ENCODE data around the gene ITGAL.

The ITGAL gene

DNA sequence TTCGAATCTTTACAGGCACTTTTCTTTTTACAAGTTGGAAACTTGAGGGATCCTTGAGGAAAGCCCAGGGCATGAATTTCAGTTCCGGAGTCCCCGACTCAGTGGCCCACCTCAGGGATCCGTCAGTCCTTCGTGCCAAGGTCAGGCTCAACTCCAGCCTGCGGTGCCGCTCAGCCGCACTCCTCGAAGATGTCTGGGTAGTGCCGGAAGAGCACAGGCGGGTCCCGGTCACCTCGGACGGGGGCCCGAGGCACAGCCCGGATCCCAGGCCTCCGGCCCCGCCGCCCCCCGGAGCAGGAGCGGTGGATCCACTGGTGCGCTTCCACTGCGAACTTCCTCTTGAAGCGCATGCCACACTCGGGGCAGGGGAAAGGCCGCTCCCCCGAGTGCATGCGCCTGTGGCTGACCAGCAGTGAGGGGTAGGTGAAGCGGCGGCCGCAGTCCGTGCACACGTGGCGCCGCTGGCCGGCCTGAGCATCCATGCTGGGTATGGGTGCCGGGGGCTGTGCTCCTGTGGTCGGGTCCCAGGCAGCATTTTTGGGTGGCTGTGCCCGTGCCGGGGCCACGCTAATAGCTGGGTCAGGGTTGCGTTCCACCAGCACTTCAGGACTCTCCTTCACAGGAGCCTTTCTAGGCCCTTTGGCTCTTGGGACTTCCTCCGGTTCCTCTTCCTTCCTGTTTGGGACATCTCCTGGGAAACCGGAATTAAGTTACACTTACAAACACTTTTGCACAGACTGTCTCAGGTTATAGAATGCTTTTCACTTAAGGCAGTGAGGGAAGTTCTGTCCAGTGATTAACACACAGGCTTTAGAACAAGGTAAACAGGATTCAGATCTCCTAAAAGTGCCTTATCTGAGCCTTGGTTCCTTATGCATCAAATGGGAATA, 97.4 kb downstream of the ITGAL start:
- DNase-seq = no peak

DNA sequence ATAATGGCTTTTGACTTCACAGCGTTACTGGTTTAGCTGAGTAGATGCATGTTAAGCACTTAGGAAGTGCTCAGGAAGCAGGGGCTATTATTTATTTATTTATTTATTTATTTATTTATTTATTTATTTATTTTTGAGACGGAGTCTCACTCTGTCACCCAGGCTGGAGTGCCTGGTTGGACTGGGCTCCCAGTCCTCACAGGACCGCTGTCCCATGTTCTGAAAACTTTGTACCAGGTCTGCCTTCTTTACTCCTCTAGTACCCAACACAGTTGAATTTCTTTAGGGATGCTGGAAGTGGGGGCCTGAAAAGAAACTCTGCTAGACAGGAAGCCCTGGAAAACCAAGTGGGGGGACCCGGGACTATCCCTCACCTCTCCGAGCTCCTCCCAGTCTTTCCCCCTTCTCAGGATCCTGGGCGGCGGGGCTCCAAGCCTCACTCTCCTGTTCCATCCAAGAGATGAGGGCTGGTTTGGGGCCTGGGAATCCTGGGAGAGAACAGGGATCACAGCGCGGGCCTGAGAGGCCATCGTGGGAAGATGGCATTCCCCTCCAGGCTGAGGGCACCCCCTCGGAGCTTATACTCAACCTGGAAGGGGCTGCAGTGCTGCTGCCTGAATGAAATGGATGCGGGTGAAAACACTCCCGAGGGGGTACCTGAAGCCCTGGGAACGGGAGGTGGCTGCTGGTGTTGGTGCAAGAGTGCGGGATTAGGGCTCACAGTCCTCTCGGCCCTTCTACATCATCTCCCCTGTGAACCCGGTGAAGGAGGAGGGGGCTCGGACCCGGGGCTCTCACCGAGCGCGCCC, 98.3 kb downstream of the ITGAL start:
- no peak for DNase-seq

DNA sequence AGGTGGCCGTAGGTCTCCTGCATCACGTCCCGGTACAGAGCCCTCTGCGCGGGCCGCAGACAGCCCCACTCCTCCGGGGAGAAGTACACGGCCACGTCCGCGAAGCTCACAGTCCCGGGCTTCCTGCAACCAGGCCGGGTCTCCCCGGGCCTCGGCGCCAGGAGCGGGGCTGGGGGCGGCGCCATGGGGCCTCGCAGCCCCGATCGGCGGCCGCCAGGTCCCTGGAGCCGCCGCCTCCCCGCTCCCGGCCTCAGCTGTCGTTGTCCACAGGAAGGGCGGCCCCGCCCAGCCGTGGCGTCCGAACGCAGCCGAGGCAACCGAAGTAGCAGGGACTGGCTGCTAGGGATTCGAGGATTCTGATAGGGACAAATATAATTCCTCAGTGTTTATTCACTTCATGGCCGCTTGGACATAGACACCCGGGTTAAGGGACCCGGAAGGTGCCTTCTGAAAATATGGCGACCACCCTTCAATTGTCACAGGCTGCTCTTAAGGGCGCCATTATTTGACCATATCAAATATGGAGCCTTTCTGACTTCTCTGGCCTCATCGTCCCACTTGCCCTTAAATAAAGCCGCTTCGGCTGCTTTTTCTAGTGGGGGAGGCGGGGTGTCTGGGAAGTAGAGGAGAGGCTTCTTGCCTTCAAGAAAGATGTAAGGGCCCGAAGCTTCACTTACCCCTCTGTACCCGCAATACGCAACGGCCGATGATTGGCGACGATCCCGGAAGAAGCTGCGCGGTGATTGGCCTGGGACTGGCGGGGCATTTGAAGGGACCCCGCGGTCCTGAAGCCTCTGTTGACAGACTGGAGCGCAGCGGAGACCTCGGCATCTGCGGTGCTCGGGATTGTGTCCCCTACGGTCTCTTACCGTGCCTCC, 99.1 kb downstream of the ITGAL start, which contains the start of gene ZNF688:
Gene ZNF688, minus strand, starts transcription at position 270 of the 878 bp plus-strand sequence. Its CDS starts 85 bp downstream, at position 185.
- DNase-seq = peak; percentile 90
